NOMO-1 treated with dmso at 0.1 percent for 144 hours (cell line): ENCODE results near the gene ZPR1.
"Not testable (repeated sequence)": the region's sequence is repeated elsewhere in the genome, so short reads cannot be mapped to it uniquely, and the experiment has no call there.

Experiments
- DNase-seq: peaks from one replicate; lab custom pipeline; 2025; ENCODE audit not compliant: unreplicated experiment; lab: John Stamatoyannopoulos, UW

Gene ZPR1

DNA sequence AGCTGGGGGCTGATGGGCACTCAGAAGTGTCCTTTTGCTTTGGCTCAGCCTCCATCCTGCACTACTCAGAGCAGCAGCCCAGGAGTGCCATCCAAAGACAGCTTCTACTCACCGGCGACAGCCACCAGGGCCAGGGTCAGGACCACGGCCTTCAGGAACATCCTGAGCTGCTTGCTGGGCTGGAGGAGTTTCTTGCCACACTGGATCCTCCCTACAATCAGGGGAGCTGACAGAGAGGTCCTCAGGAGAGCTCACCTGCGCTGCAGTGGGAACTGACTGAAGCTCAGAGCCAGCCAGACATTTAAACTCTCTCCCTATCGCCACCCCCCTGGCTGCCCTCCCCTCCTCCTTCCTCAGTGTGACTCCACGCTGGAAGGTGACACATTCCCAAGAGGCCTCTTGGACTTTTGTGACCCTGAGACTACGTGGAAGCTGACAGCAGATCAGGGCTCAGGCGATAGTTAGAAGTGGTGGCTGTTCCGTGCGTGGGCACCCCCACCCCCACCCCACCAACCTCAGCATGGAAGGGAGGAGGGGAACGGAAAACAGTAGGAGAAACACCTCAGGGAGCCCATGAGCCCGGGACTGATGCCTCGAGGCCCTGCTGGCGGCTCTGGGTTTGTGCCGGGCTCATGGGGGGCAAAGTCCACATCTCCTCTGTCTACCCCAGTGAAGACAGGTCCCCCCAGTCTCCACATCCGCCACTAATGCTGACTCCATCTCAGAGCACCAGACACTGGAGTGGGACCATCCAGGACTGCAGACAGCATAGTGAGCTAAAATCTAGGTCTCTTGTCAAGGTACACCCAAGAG is 35.4 kb upstream of the ZPR1 start, which contains the start of gene APOA4:
Gene APOA4, minus strand, starts transcription at position 274 of the 813 bp plus-strand sequence. Its CDS starts 113 bp downstream, at position 161.
- DNase-seq = no peak

- DNase-seq = no peak
Measured at GRCh38 chr11:116822575-116822974, 34.8 kb upstream of the ZPR1 start.

GRCh38 chr11:116821050-116821918 is 33.5 kb upstream of the ZPR1 start:
- DNase-seq = no peak

DNA sequence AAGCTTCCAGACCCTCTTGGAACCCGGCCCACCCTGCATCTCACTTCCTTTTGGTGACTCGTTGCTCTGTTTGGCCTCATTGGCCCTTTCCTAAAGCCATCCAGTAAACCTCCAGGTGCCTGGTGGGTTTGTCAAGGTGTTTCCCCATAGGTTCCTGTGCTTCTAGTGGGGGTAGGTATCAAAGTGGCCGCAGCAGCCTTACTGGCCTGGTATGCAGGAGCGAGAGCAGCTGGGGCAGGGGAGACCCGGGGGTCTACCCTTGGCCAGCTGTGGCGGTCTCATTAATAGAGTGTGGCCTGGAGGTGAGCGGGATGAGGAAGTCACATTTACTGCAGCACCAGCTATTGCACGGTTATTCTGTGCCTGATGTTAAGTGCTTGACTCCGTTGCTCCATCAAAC is 31.2 kb upstream of the ZPR1 start:
- DNase-seq = no peak

DNA sequence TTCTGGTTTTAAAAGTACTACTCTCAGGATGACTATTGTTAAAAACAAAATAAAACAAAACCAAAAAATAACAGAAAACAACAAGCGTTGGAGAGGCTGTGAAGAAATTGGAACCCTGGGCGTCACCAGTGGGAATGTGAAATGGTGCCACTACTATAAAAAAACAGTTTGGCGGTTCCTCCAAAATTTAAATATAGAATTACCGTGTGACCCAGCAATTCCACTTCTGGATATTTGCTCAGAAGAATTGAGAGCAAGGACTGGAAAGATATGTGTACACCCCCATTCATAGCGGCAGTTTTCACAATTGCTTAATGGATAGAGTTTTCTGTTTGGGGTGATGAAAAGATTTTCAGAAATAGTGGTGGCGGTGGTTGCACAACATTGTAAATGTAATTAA is 26.7 kb upstream of the ZPR1 start:
- no peak for DNase-seq

- no peak for DNase-seq
Measured at GRCh38 chr11:116813781-116814471, 26.1 kb upstream of the ZPR1 start.

- no peak for DNase-seq
Measured at GRCh38 chr11:116813170-116813569, 25.3 kb upstream of the ZPR1 start.

- no peak for DNase-seq
Measured at GRCh38 chr11:116812109-116812508, 24.3 kb upstream of the ZPR1 start.

GRCh38 chr11:116811194-116811593 is 23.4 kb upstream of the ZPR1 start:
- no peak for DNase-seq

DNA sequence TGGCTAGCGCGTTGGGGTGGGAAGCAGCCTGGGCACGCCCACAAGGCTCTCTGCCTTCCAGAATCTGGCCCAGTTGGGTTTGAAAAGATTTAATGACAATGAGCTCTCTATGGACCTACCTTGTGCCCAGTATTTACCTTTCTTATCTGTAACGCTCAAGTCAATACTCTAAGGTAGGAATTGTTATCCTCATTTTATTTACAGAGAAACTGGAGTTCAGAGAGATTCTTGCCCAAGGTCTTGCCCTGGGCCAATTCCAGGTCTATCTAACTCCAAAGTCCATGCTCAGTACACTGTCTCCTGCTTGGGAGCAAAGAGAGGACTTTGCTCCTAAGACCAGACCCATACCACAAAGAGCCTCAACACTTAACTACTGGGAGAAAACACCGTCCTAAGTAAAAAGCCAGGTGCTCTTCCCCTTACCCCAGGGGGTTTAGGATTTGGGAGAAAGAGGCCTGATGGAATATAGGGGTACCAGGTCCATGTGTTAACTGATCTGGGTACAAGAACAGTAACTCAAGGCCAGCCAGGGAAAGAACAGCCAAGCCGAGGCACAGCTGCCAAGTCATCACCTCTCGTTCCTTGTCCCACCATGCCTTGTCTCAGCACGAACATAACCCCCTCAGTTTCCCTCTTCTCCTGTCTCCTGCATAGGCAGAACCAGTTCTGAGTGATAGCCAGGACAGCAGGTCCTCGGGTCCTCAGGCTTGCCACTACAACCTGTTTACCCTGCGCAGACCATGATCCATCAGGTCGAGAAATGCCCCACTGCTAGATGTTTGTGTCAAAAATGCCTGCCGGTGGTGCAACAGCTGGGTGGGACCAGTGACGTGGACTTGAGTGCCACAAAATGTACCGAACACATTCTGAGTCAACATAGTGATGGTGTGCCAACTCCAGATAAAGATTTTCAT is 20.7 kb upstream of the ZPR1 start:
- DNase-seq = no peak

DNA sequence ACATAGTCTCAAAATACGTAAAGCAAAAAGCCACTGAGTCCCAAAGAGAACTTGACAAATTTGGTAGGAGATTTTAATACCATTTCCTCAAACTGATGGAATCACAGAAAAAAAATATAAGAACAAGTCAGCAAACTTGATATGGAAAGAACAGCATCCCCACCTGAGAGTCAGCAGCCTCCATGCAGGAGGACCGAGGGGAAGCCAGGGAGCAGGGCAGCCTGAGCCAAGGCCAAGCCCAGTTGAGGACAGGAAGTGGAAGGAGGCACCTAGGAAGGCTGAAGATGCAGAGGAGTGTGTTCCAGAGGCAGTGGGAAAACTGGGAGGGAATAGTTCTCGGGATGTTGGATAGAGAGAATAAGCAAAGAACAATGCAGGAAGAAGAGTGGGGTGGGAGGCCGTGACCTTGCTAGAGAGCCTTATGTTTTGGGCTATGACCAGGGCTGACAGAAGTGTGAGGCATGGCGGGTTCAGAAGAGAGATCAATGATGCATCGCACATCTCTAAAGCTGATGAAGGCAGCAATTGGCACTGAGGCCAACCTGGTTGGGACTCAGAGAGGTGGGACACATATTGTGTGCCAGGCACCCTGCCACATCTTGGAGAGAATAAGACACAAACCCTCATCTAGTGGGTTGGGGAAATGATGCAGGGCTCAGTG is 19.9 kb upstream of the ZPR1 start:
- DNase-seq = no peak

DNA sequence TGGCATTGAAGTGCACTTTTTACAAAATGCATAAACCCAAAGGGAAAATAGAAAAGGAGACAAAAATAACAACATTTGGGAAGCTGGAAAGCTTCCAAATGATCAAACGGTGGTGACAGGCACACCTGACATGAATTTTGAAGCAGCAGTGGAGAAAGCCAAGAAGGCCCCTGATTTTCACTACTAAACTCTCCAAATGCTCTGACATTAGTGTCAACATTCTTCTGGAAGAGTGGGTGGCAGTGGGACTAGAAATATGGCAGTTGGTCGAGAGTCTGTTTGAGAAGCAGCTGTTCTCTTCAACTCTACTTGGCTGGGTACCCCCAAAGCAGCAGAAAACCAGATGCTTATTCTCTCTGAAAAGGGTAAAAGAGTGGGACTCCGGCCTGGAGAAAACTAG is 16.2 kb upstream of the ZPR1 start:
- no peak for DNase-seq

DNA sequence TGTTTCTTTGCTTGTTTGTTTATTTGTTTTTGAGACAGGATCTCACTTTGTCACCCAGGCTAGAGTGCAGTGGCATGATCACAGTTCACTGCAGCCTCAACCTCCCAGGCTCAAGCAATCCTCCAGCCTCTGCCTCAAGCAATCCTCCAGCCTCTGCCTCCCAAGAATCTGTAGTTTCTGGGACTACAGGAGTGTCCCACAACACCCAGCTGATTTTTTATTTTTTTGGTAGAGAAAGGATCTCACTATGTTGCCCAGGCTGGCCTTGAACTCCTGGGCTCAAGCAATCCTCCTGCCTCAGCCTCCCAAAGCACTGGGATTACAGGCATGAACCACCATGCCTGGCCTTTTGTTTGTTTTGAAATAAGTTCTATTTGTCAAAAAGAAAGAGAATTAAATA is 13.8 kb upstream of the ZPR1 start:
- DNase-seq = not testable (repeated sequence)

GRCh38 chr11:116800610-116801009 is 12.8 kb upstream of the ZPR1 start:
- no peak for DNase-seq

DNA sequence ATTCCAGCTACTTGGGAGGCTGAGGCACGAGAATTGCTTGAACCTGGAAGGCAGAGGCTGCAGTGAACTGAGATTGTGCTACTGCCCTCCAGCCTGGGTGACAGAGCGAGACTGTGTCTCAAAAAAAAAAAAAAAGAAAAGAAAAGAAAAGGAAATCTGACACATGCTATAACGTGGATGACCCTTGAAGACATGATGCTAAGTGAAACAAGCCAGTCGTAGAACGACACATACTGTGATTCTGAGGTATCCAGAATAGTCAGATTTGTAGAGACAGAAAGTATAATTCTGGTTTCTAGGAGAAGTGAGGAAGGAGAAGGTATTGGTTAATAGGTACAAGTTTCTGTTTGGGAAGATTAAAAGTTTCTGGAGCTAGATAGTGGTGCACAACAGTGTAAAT is 10.5 kb upstream of the ZPR1 start:
- DNase-seq = no peak

DNA sequence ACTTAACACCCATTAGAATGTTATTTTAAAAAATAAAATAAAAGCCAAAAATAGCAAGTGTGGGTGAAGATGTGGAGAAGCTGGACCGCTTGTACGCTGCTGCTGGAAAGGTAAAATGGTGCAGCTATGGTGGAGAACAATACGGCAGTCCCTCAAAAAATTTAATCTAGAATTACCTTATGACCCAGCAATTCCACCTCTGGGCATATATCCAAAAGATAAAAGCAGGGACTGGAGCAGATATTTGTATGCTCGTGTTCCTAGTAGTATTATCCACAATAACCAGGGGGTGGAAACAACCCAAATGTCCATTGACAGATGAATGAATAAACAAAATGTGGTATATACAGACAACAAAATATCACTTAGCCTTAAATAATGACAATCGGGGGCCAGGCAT is 10.0 kb upstream of the ZPR1 start:
- no peak for DNase-seq

DNA sequence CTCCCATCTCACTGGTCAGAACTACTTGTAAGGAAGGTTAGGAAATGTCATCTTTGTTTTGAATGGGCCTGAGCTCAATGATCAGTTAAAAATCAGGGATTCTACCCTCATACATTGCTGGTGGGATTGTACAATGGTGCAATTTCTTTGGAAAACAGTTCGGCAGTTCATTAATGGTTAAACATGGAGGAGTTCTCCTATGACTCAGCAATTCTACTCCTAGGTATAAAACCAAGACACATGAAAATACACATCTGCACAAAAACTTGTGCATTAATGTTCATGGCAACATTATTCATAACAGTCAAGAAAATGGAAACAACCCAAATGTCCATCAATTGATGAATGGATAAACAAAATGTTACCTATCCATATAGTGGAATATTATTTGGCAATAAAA is 8.7 kb upstream of the ZPR1 start:
- no peak for DNase-seq

- no peak for DNase-seq
Measured at GRCh38 chr11:116794851-116795250, 7.0 kb upstream of the ZPR1 start.

GRCh38 chr11:116793772-116794097 is 5.9 kb upstream of the ZPR1 start:
- no peak for DNase-seq
